Middle frontal gyrus (tissue), 1 donor: ENCODE measurements around the gene ERICH6.
"Not testable (repeated sequence)": the region's sequence is repeated elsewhere in the genome, so short reads cannot be mapped to it uniquely, and the experiment has no call there.

Experiments used
- DNase-seq: peaks from one replicate; pipeline ENCODE4 v3.0.0-alpha.2; 2015; ENCODE audit warnings: low spot score; ENCODE audit errors: extremely low spot score

The ERICH6 gene

DNA sequence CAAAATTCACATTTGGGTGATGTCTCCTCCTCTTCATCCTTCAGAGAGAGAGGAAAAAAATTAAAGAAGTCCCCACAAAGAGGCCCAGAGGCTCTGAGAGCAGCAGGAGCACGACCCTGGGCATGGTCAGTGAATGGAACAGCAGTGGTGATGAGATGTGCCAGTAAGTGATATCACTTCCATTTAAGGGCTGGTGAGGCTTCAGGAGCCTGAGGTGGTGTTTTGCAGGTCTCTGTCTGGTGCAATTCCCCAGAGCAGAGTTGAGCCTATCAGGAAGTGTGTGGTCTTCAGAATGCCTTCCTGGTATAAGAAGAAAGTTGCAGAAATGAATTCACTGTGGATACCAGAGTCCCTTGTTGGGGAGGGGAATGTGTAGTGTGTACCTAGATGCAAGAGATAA is 21.4 kb downstream of the ERICH6 start:
- DNase-seq, result no peak

DNA sequence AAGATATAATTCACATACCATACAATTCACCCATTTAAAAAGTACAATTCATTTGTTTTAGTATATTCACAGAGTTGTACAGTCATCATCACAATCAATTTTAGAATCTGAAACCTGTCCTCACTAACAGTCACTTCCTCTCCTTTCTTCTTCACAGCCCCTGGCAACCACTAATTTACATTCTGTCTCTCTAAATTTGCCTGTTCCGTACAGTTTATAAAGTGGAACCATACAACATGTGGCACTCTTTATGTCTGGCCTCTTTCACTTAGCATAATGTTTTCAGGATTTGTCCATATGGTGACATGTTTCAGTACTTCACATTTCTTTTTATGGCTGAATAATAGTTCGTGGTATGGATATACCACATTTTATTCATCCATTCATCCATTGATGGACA is 22.7 kb downstream of the ERICH6 start:
- DNase-seq, result no peak

DNA sequence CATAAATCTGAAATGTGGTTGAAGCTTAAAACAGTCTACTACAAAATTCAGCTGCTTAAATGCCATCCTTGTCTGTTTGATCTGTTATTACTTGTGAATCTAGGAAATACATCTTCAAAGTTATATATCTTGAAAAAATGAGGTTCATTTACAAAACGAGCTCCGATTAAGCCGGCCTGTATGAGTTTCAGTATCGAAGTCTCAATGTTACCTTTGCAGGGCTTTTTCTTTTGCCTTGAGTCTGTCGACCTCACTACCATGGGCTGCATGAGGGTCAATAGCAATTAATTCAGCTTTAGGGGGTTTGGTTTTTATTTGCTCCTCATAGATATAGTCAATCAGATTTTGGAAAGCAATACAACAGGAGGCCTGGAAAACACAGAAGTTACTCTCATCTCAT is 23.2 kb downstream of the ERICH6 start:
- no peak for DNase-seq

DNA sequence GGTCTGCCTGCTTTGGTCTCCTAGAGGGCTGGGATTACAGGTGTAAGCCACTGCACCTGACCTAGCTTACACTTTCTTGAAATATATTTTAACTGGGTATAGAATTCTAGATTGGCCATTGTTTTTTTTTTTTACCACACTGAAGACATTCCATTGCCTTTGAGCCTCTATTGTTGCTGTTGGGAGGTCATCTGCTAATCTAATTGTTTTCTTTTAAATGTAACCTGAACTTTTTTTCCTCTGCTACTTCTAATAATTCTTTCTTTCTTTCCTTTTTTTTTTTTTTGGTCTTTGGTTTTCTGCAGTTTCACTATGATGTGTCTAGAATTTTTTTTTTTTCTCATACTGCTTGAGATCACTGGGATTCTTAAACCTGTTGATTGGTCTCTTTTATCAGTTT is 28.1 kb downstream of the ERICH6 start:
- no peak for DNase-seq

DNA sequence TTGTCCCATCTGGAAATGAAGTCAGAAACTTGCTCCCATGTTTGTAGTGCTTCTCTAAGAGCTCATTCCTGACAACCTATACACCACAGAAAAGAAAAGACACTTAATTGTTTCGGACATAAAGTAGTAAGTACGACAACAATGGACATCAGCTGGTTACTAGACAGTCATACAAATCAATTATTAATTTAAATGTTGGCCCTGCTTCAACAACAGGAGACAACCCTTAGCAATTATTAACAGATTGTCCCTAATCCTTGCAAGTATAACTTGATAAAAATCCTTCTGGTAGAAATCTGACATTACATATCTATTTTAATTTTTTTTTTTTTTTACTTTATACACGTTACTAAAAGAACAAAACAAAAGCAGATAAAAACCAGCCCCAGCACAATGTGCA is 29.8 kb downstream of the ERICH6 start:
- DNase-seq, result no peak

DNA sequence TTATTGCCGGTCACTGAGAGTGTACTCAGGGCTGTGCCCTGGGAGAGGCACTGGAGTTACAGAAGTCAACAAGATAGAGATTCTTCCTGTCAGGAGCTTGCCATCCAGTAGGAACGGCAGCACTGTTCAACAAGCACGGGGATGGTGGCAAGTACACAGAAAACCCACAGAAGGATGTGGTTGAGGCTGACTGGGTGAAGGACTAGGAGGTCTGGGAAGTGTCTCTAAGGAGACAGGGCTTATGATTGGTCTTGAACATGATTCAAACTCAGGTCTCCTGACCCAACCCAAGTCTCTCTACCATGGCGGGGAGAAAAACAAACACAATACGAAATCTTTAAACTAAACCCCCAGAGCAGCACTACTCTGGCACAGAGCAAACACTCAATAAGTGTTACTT is 37.6 kb downstream of the ERICH6 start:
- DNase-seq, result no peak

DNA sequence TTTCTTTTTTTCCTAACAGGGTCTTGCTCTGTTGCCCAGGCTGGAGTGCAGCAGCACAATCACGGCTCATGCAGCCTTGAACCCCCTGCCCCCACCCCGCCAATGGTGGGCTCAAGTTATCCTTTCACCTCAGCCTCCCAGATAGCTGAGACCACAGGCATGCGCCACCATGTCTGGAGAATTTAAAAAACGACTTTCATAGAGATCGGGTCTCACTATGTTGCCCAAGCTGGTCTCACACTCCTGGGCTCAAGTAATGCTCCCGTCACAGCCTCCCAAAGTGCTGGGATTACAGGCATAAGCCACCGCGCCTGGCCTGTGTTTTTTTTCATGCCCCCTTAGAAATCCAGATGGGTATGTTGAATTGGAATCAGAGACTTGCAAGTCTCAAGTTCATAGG is 40.3 kb downstream of the ERICH6 start:
- no peak for DNase-seq

DNA sequence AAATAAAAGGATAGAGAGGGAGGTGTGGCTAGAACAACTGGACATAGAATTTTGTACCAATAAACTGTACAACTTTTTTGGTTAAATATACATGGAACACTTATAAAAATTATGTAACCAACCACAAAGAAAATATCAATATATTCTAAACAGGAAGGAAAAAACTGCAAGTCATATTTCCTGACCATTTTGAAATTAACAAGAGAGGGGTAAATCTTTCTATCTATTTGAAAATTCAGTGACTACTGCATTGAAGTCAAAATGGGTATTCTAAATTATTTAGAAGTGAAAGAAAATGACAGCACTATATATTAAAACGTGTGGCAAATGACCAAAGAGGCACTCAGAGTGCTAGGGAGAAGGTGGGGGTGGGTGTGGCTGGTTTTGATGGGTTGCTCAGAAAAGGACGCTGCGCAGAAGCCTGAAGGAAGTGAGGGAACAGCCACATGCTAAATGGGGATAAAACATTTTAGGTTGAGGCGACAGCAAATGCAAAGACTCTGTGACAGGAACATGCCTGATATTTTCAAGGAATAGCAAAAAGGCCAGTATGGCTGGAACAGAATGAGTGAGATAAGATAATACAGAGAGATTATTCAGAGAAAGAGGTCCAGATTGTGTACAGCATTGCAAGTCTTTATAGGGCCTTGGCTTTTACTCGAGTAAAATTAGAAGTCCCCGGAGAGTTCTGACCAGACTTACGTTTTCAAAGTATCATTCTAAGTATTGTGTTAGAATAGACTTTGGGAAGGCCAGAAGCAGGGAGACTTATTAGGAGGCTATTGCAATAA is 41.1 kb downstream of the ERICH6 start:
- no peak for DNase-seq

DNA sequence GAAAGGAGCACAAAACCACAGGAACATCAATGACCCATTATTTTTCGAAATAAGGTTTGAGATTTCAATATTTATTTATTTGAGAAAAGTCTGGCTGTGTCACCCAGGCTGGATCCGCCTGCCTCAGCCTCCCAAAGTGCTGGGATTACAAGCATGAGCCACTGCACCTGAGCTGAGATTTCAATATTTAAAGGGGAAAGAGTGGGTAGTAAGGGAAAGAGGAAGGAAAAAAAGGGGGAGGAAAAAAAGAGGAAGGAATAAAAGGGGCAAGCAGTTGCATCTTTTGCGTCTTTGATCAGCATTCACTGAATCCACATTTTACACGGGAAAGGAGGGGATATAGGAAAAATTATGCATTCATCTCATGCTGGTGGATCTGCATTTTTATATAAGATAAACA is 47.4 kb downstream of the ERICH6 start:
- no peak for DNase-seq

DNA sequence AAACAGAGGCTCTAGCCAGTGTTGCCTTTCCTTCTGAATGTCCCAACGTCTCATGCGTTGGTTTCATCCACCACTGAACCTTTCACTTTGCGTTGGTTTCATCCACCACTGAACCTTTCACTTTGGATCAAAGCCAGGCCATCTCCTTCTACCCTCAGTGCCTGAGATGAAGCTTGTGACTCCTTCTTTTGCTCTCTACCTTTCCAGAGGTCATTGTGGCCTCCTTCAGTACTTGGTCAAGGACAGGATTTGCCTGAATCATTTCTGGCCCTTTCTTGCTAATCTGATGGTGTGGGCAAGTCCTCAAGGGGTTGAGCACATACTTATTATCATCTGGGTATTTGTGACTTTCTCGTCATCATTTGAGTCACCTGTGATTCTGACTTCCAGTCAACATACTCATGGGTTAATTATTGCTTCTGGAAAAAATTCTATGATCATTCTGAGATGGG is 50.6 kb downstream of the ERICH6 start:
- DNase-seq, result no peak

DNA sequence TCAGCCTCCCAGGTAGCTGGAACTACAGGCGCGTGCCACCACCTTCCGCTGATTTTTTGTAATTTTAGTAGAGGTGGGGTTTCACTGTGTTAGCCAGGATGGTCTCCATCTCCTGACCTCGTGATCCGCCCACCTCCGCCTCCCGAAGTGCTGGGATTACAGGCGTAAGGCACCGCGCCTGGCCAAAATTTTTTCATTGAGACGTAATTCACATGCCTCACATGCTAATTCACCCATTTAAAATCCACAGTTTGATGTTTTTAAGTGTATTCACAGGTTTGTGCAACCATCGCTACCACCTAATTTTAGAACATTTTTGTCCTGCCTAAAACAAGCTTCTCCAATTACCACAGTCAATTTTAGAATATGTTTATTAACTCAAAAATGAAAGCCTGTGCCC is 63.5 kb downstream of the ERICH6 start:
- DNase-seq, result no peak

DNA sequence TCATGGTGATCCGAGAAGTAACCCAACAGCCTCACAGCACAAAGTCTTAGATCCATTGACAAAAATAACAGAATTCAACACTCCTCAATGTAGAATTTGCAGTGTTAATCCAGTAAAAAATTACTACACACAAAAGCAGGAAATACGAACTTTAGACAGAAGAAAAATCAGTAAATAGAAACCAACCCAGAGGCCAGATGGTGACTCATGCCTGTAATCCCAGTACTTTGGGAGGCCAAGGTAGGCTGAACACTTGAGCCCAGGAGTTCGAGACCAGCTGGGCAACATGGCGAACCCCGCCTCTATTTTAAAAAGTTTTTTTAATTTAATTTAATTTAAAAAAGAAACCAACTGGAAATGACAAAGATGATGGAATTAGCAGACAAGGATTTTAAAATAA is 64.5 kb downstream of the ERICH6 start:
- no peak for DNase-seq

DNA sequence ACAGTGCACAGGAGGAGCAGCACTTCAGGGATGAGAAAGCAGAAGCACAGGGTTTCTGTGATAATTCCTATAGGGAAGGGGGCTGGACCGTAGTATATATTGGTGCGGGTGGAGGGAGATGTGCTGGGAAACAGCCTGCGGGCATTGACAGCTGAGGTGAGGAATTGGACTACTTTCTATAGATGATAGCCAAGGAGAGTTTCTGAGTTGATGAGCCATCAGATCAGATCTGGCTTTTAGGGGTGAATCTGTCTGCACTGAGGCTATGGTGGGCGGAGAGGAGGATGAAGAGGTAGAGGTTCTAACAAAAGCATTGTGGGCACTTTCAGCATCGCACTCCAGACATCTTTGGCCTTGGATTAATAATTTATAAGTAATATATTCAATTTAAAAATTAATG is 67.5 kb downstream of the ERICH6 start:
- DNase-seq, result no peak

DNA sequence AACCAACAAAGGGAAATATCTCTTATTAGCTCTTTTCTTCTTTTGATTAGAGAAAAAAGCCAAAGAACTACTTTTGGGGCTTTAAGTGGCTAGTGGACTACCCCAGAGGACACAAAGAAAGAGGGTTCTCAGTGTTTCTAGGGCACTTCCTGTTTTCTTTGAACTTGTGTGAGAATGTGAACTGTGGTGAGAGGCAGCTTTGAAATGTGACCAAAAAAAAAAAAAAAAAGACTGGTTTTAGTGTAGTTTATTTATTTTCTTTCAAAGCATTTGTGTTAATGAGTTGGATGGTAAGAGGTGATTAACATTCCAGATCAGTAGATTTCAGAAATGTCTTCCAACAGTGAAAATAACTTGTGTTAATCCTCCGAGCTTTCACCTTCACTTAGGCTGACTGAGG is 68.2 kb downstream of the ERICH6 start:
- no peak for DNase-seq

DNA sequence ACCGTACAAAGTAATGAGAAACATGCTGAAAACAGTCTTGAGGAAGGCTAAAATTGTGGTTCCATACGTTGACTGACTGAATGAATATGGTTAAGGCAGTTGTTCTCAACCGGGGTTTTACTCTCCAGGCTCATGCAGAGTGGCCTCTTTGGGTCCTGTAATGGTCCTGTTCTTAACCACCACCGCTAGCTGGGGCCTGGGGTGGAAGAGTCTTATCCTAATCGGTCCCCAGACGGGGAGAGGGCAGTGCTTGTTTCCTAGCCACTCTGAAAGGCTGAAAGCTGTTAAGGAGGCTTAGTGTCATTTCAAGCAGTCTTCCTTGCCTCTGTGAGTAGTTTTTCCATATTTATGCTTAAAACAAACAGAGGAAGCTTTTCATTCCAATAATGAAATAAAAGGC is 68.6 kb downstream of the ERICH6 start:
- DNase-seq, result no peak

DNA sequence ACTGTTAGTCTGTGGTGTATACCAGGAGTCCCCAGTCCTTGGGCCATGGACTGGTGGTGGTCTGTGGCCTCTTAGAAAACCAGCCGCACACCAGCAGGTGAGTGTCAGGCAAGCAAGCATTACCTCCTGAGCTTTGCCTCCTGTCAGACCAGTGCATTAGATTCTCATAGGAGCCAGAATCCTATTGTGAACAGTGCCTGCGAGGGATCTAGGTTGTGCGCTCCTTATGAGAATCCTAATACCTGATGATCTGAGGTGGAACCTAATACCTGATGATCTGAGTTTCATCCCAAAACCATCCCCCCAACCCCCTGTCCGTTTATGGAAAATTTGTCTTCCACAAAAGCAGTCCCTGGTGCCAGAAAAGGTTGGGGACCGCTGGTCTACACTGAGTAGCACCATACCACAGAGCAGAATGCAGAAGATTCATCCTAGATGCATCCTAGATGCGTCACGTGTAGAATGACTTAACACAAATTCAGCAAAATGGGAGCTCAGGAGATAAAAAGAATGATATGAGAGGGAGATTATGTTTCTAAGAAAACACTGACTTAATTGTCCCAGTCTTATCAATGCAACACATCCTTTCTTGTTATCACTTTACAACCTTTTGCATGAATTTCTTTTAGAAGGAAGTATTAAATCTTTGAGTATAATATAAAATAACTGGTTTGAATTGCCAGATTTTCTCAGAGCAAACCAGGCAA is 72.1 kb downstream of the ERICH6 start:
- DNase-seq, result no peak

DNA sequence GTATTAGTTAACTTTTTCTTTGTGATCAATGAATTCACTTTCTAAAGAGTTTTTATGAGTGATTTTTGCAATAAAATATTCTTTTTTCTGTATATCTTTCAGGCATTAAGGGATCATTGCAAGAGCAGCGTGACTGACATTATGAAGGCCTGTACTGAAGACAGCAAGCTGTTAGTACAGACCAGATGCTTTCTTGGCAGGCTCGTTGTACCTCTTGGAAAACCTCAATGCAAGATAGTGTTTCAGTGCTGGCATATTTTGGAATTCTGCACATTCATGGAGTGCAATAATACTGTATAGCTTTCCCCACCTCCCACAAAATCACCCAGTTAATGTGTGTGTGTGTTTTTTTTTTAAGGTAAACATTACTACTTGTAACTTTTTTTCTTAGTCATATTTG is 76.2 kb downstream of the ERICH6 start:
- DNase-seq, result no peak

DNA sequence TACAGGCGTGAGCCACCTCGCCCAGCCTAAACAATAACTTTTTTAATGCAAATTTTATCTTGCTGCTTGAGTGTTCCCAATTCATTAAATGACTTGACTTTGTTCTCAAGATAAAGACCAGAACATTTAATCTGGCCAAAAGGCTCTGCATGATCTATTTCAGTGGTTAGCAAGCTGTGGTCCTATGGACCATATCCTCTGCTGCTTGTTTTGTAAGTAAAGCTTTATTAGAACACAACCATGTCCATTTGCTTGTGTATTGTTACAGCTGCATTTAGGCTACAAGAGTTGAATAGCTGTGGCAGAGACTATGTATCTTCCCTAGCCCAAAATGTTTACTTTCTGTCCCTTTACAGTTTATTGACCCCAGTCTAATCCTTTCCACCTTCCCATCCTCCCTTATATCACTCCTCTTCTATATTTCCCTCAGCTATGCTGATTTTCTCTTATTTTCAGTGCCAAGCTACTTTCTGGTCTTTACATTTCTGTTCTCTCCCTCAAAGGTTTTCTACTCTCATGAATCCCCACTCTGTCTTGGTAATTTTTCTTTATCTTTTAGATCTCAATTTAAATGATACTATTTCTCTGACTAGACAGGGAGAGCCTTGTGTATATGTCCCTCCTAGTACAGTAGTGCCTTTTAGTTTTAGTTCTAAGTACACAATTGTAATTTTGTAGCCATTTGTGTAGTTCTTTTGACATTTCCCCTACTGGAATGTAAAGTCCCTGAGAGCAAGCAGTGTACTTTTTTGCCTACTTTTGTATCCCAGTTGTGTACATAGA is 77.4 kb downstream of the ERICH6 start:
- DNase-seq, result no peak

DNA sequence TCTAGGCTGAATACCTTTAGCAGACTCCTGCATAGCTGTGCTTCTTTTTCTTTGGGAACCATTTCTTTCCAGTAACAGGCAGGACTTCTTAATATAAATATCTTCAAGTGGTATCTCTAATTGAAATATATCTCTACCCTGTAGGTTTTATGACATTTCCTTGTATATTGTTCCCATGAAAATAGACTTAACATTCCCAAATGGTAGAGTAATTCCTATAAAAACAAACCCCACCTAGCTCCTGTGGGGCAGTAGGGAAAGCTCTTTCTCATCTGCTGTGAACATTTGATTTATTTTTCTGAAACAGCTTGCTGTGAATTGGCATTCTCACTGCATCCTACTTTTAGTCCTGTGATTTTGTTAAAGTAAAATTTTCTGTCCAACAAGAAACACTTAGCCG is 79.8 kb downstream of the ERICH6 start:
- no peak for DNase-seq

DNA sequence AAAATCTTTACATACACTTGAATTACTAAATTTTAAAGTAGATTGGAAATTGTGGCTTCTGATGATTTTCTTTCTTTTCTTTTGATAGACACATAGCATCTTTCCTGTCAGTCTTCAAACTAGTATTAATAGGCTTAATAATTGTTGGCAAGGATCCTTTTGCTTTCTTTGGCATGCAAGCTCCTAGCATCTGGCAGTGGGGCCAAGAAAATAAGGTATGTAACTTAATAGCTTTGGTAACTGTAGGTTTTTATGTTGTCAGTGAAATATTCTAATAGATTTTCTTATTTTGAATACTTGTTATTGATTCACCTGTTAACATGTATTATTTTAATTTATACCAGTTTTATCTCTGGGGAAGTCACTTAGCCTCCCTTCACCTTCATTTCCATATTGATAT is 80.8 kb downstream of the ERICH6 start:
- not testable (repeated sequence) for DNase-seq

DNA sequence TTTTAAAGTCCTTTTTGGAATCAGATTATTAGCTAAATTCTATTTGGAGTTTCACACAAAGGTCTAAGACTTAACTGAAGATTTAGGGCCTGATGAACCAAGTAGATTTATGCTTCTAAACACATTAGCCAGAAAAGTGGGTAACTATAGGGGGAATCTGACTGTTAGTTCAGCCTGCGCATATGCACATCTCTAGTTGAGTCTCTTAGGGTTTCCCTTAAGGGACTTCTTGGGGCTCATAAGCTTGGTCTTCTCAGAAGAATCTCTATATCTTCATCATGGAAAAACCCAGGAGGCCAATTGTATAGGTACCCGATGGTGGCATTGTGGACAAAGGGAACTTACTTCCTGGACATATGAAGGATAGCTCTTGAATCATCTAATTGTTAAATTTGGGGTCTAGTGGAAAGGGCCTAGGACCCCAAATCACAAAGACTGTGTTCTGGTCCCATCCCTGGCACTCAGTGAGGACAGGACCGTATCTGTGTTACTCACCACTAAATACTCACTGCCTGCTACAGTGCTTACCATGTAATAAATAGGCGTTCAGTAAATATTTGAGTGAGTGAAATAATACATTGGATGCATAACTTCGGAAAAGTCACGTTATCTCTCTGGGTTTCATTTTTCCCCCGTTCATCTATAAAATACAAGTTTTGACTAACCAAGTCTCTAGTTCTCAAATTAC is 83.6 kb downstream of the ERICH6 start:
- no peak for DNase-seq
